ENCODE data around the gene PLPP4.

The PLPP4 gene

GRCh38 chr10:120517881-120518484 is 61.0 kb downstream of the PLPP4 start:
- DNase-seq (ENCODE audit: low spot score): no peak

GRCh38 chr10:120521880-120522279 is 64.9 kb downstream of the PLPP4 start:
- DNase-seq (ENCODE audit: low spot score): no peak

GRCh38 chr10:120527691-120528090 is 70.7 kb downstream of the PLPP4 start:
- DNase-seq (ENCODE audit: low spot score): no peak

GRCh38 chr10:120530699-120531098 is 73.7 kb downstream of the PLPP4 start:
- no peak for DNase-seq (ENCODE audit: low spot score)

GRCh38 chr10:120538091-120538490 is 81.1 kb downstream of the PLPP4 start:
- DNase-seq (ENCODE audit: low spot score): no peak

GRCh38 chr10:120539076-120539475 is 82.0 kb downstream of the PLPP4 start:
- DNase-seq (ENCODE audit: low spot score): no peak

- no peak for DNase-seq (ENCODE audit: low spot score)
Measured at GRCh38 chr10:120540486-120540885, 83.5 kb downstream of the PLPP4 start.

GRCh38 chr10:120541984-120542383 is 85.0 kb downstream of the PLPP4 start:
- DNase-seq (ENCODE audit: low spot score): no peak

- no peak for DNase-seq (ENCODE audit: low spot score)
Measured at GRCh38 chr10:120542591-120542990, 85.6 kb downstream of the PLPP4 start.

GRCh38 chr10:120543291-120543690 is 86.3 kb downstream of the PLPP4 start:
- DNase-seq (ENCODE audit: low spot score): no peak

GRCh38 chr10:120548210-120548609 is 91.2 kb downstream of the PLPP4 start:
- no peak for DNase-seq (ENCODE audit: low spot score)

- DNase-seq (ENCODE audit: low spot score): no peak
Measured at GRCh38 chr10:120552262-120552661, 95.2 kb downstream of the PLPP4 start.

GRCh38 chr10:120553911-120554310 is 96.9 kb downstream of the PLPP4 start:
- DNase-seq (ENCODE audit: low spot score): no peak

GRCh38 chr10:120555436-120555835 is 98.4 kb downstream of the PLPP4 start:
- DNase-seq (ENCODE audit: low spot score): no peak

GRCh38 chr10:120555842-120556532 is 99.0 kb downstream of the PLPP4 start:
- DNase-seq (ENCODE audit: low spot score): no peak

- DNase-seq (ENCODE audit: low spot score): no peak
Measured at GRCh38 chr10:120557311-120557710, 100.3 kb downstream of the PLPP4 start.

- DNase-seq (ENCODE audit: low spot score): no peak
Measured at GRCh38 chr10:120559800-120560199, 102.8 kb downstream of the PLPP4 start.

- DNase-seq (ENCODE audit: low spot score): no peak
Measured at GRCh38 chr10:120562956-120563355, 105.9 kb downstream of the PLPP4 start.

- DNase-seq (ENCODE audit: low spot score): peak; percentile 56
Measured at GRCh38 chr10:120570418-120570817, 113.4 kb downstream of the PLPP4 start.

GRCh38 chr10:120571266-120571665 is 114.2 kb downstream of the PLPP4 start:
- no peak for DNase-seq (ENCODE audit: low spot score)

- DNase-seq (ENCODE audit: low spot score): no peak
Measured at GRCh38 chr10:120572307-120572706, 115.3 kb downstream of the PLPP4 start.

- no peak for DNase-seq (ENCODE audit: low spot score)
Measured at GRCh38 chr10:120573355-120573754, 116.3 kb downstream of the PLPP4 start.

GRCh38 chr10:120574981-120575380 is 118.0 kb downstream of the PLPP4 start:
- no peak for DNase-seq (ENCODE audit: low spot score)

- no peak for DNase-seq (ENCODE audit: low spot score)
Measured at GRCh38 chr10:120575411-120575810, 118.4 kb downstream of the PLPP4 start.
